ENCODE data around the gene NCAPD2.

Gene NCAPD2

GRCh38 chr12:6534945-6535696 is 41.2 kb downstream of the NCAPD2 start (continued):
- TF ChIP-seq ZNF518A (tag by site-specific recombination; conservative IDR thresholded peaks at IDR 0.05; ENCODE audit: low read depth) (no peak), ZNF514 (tag by site-specific recombination; IDR thresholded peaks at IDR 0.05) (no peak), PRDM1 (tag by site-specific recombination; IDR thresholded peaks at IDR 0.05) (no peak), ZNF488 (tag by site-specific recombination; IDR thresholded peaks at IDR 0.05) (no peak), ZNF280D (tag by site-specific recombination; IDR thresholded peaks at IDR 0.05) (no peak), ZNF473 (tag by site-specific recombination; IDR thresholded peaks at IDR 0.05) (no peak), ZNF175 (tag by site-specific recombination; IDR thresholded peaks at IDR 0.05) (no peak), ZBTB7A (tag by site-specific recombination; IDR thresholded peaks at IDR 0.05; ENCODE audit: low read depth) (peak; percentile 75; the same call in 1 of the 2 replicates), OVOL3 (tag by site-specific recombination; IDR thresholded peaks at IDR 0.05) (0 out of 2 replicates have a peak, but pooled peaks have one; percentile 17), ZNF544 (tag by site-specific recombination; IDR thresholded peaks at IDR 0.05) (no peak), ZNF341 (tag by site-specific recombination; IDR thresholded peaks at IDR 0.05; ENCODE audit: low read depth) (peak; percentile 7; the same call in 1 of the 2 replicates), ZNF324 (tag by site-specific recombination; IDR thresholded peaks at IDR 0.05) (no peak), ZBTB20 (tag by site-specific recombination; IDR thresholded peaks at IDR 0.05) (peak; percentile 36; the same call in 1 of the 2 replicates), ZFP69B (tag by site-specific recombination; IDR thresholded peaks at IDR 0.05) (no peak), MYNN (tag by site-specific recombination; IDR thresholded peaks at IDR 0.05; ENCODE audit: borderline replicate concordance) (no peak), ZFP41 (tag by site-specific recombination; IDR thresholded peaks at IDR 0.05; ENCODE audit: borderline replicate concordance) (no peak), ZNF23 (tag by site-specific recombination; IDR thresholded peaks at IDR 0.05; ENCODE audit: borderline replicate concordance) (no peak), HOXC10 (CRISPR knock-in tag; IDR thresholded peaks at IDR 0.05) (no peak), ZNF664 (tag by site-specific recombination; IDR thresholded peaks at IDR 0.05) (no peak), ZNF585B (tag by site-specific recombination; IDR thresholded peaks at IDR 0.05) (no peak), MZF1 (tag by site-specific recombination; IDR thresholded peaks at IDR 0.05; ENCODE audit: borderline replicate concordance) (no peak), ZNF501 (tag by site-specific recombination; IDR thresholded peaks at IDR 0.05) (peak; percentile 50; the same call in 1 of the 2 replicates), ZNF19 (tag by site-specific recombination; IDR thresholded peaks at IDR 0.05; ENCODE audit: low read depth) (no peak), ZBTB11 (tag by site-specific recombination; conservative IDR thresholded peaks at IDR 0.05; ENCODE audit: low read depth) (peak; percentile 92), ZNF10 (tag by site-specific recombination; IDR thresholded peaks at IDR 0.05) (peak; percentile 43; the same call in 1 of the 2 replicates), KLF10 (tag by site-specific recombination; IDR thresholded peaks at IDR 0.05) (peak; percentile 60; the same call in 1 of the 2 replicates), ZNF221 (tag by site-specific recombination; IDR thresholded peaks at IDR 0.05; ENCODE audit: borderline replicate concordance) (no peak), ZNF580 (tag by site-specific recombination; IDR thresholded peaks at IDR 0.05) (peak; percentile 30; the same call in 1 of the 2 replicates)
